Muscle of leg (tissue), 16 donors: Measurements from ENCODE around the gene SPTBN2. TPM values are rescaled to one million over a fixed set of nuclear protein-coding genes. Genes with fewer than 3 reads are reported as not detected.

Source experiments
- DNase-seq: peaks from one replicate; pipeline ENCODE4 v3.0.0; 2013
- H3K27ac ChIP-seq: one replicate; pipeline ENCODE4 v1.5.1; 2013; ENCODE audit warnings: mild to moderate bottlenecking, low read length, control low read depth
- H3K27me3 ChIP-seq: one replicate; pipeline ENCODE4 v1.6.1; 2013; ENCODE audit warnings: low read length; ENCODE audit not compliant: control insufficient read depth, insufficient read depth
- H3K36me3 ChIP-seq: one replicate; pipeline ENCODE4 v1.6.1; 2013; ENCODE audit warnings: low read length; ENCODE audit not compliant: control insufficient read depth, insufficient read depth
- H3K4me1 ChIP-seq: one replicate; pipeline ENCODE4 v1.6.1; 2013; ENCODE audit warnings: low read length; ENCODE audit not compliant: control insufficient read depth, insufficient read depth
- H3K4me3 ChIP-seq: one replicate; pipeline ENCODE4 v1.5.1; 2013; ENCODE audit warnings: low read length, control low read depth
- H3K9me3 ChIP-seq: replicated peaks from 2 replicates; pipeline ENCODE4 v1.6.1; 2013; ENCODE audit warnings: low read depth, low read length; ENCODE audit not compliant: control insufficient read depth
- WGBS: methylation state at CpG from one replicate; pipeline ENCODE4 v1.1.5; 2013; ENCODE audit warnings: missing lambda C conversion rate; ENCODE audit not compliant: insufficient coverage; 5-methylcytosine and 5-hydroxymethylcytosine counted together
- long read RNA-seq, 11 donors: transcript quantifications; one replicate each; lab custom pipeline, GENCODE V29; 2026
- polyA plus RNA-seq, 8 donors: library from polyadenylated mRNA; unstranded; fragments of 120-200 nt; gene quantifications; one replicate each; pipeline versions ENCODE4 v1.2.1 to v1.2.3, GENCODE V29; 2013; ENCODE audit warnings: inconsistent platforms in 1 of 8, low replicate concordance in 1 of 8; ENCODE audit not compliant: insufficient read length in 8 of 8, insufficient read depth in 1 of 8
- total RNA-seq: library from RNA; stranded (reverse); fragments of 120-200 nt; gene quantifications from one replicate; pipeline ENCODE4 v1.2.4, GENCODE V29; 2013

SPTBN2 gene
- total RNA-seq = 13.3 TPM
- polyA plus RNA-seq = 10 to 100 TPM in 6 of 8 donors, 1 to 10 TPM in 2; 8.6 to 19.0 (median 16.9) TPM
- long read RNA-seq, donor 1 = 0 reads
- long read RNA-seq, donor 2 = 0 reads
- long read RNA-seq, donor 3 = 0 reads
- long read RNA-seq, donor 4 = 0 reads
- long read RNA-seq, donor 5 = 0 reads
- long read RNA-seq, donor 6 = 0 reads
- long read RNA-seq, donor 7, partial matches to known transcripts = 0 of 1 reads
- long read RNA-seq, donor 7, other reads (novel, unspliced or antisense) = 0 of 1 reads
- long read RNA-seq, donor 8 = 0 reads
- long read RNA-seq, donor 9, partial matches to known transcripts = 0 of 1 reads
- long read RNA-seq, donor 9, other reads (novel, unspliced or antisense) = 0 of 1 reads
- long read RNA-seq, donor 10 = 0 reads
- long read RNA-seq, donor 11 = 0 reads

- H3K4me1 ChIP-seq = peaks cover 12% of the 10 kb centered on the region
- H3K4me3 ChIP-seq = peak within 1 kb of the TSS; percentile 41
- H3K27ac ChIP-seq = no peak within 1 kb of the TSS
- H3K9me3 ChIP-seq = no peaks in the 10 kb centered on the region
- no peaks in the 10 kb centered on the region for H3K36me3 ChIP-seq
- peaks cover 50% of the 10 kb centered on the region for H3K27me3 ChIP-seq
- DNase-seq = peak; percentile 14
- 2% methylated on average over 18 of the region's 25 CpGs for WGBS
Measured at GRCh38 chr11:66728693-66729385, at the start of gene SPTBN2. Gene SPTBN2 (minus strand): TSS chr11:66729216. CDS start chr11:66721240, 7,976 bp downstream.

GRCh38 chr11:66768818-66769217, 39.8 kb upstream of the SPTBN2 start:
- no peak for DNase-seq
- Histone ChIP-seq H3K9me3 (no peaks in the 10 kb centered on the region), H3K36me3 (no peaks in the 10 kb centered on the region), H3K4me1 (no peaks in the 10 kb centered on the region), H3K4me3 (no peak overlapping the region), H3K27me3 (no peaks in the 10 kb centered on the region), H3K27ac (no peak overlapping the region)

- Histone ChIP-seq H3K36me3 (no peaks in the 10 kb centered on the region), H3K4me1 (no peaks in the 10 kb centered on the region), H3K4me3 (no peak overlapping the region), H3K27ac (no peak overlapping the region), H3K27me3 (no peaks in the 10 kb centered on the region), H3K9me3 (no peaks in the 10 kb centered on the region)
- no CpG with 5 or more reads among the region's 3 CpGs for WGBS
- peak; percentile 46 for DNase-seq
Measured at GRCh38 chr11:66768088-66768521, 39.1 kb upstream of the SPTBN2 start.

GRCh38 chr11:66767666-66768065, 38.6 kb upstream of the SPTBN2 start:
- WGBS = 100% methylated on average over 1 of the region's 1 CpG
- Histone ChIP-seq H3K27me3 (no peaks in the 10 kb centered on the region), H3K4me3 (no peak overlapping the region), H3K4me1 (no peaks in the 10 kb centered on the region), H3K36me3 (no peaks in the 10 kb centered on the region), H3K27ac (no peak overlapping the region), H3K9me3 (no peaks in the 10 kb centered on the region)
- DNase-seq = no peak

GRCh38 chr11:66766681-66767080, 37.7 kb upstream of the SPTBN2 start:
- no peaks in the 10 kb centered on the region for H3K27me3 ChIP-seq
- DNase-seq = no peak
- H3K27ac ChIP-seq = no peak overlapping the region
- H3K4me3 ChIP-seq = no peak overlapping the region
- peaks cover 3% of the 10 kb centered on the region for H3K36me3 ChIP-seq
- no CpG with 5 or more reads among the region's 2 CpGs for WGBS
- H3K9me3 ChIP-seq = no peaks in the 10 kb centered on the region
- no peaks in the 10 kb centered on the region for H3K4me1 ChIP-seq

GRCh38 chr11:66762088-66762487, 33.1 kb upstream of the SPTBN2 start:
- DNase-seq = no peak
- Histone ChIP-seq H3K27ac (no peak overlapping the region), H3K4me3 (no peak overlapping the region), H3K27me3 (no peaks in the 10 kb centered on the region), H3K9me3 (no peaks in the 10 kb centered on the region), H3K4me1 (no peaks in the 10 kb centered on the region), H3K36me3 (peaks cover 3% of the 10 kb centered on the region)
- WGBS = 93% methylated on average over 25 of the region's 27 CpGs

GRCh38 chr11:66752148-66752547, 23.1 kb upstream of the SPTBN2 start:
- WGBS = 70% methylated on average over 2 of the region's 4 CpGs
- H3K4me3 ChIP-seq = no peak overlapping the region
- no peak for DNase-seq
- H3K27ac ChIP-seq = no peak overlapping the region
- no peaks in the 10 kb centered on the region for H3K9me3 ChIP-seq
- no peaks in the 10 kb centered on the region for H3K36me3 ChIP-seq
- no peaks in the 10 kb centered on the region for H3K4me1 ChIP-seq
- H3K27me3 ChIP-seq = no peaks in the 10 kb centered on the region

- no peak overlapping the region for H3K27ac ChIP-seq
- H3K27me3 ChIP-seq = no peaks in the 10 kb centered on the region
- no peaks in the 10 kb centered on the region for H3K36me3 ChIP-seq
- H3K4me1 ChIP-seq = no peaks in the 10 kb centered on the region
- H3K9me3 ChIP-seq = no peaks in the 10 kb centered on the region
- 80% methylated on average over 1 of the region's 2 CpGs for WGBS
- no peak for DNase-seq
- H3K4me3 ChIP-seq = no peak overlapping the region
Measured at GRCh38 chr11:66749091-66749490, 20.1 kb upstream of the SPTBN2 start.

- no peaks in the 10 kb centered on the region for H3K36me3 ChIP-seq
- H3K27me3 ChIP-seq = no peaks in the 10 kb centered on the region
- no peaks in the 10 kb centered on the region for H3K9me3 ChIP-seq
- no peak for DNase-seq
- H3K4me1 ChIP-seq = peaks cover 10% of the 10 kb centered on the region
- 92% methylated on average over 2 of the region's 7 CpGs for WGBS
- H3K27ac ChIP-seq = no peak overlapping the region
- H3K4me3 ChIP-seq = no peak overlapping the region
Measured at GRCh38 chr11:66747480-66747879, 18.5 kb upstream of the SPTBN2 start.

- Histone ChIP-seq H3K27ac (no peak overlapping the region), H3K27me3 (no peaks in the 10 kb centered on the region), H3K4me3 (peak overlapping the region; percentile 97), H3K36me3 (no peaks in the 10 kb centered on the region), H3K9me3 (no peaks in the 10 kb centered on the region), H3K4me1 (peaks cover 10% of the 10 kb centered on the region)
- no peak for DNase-seq
- 60% methylated on average over 29 of the region's 45 CpGs for WGBS
Measured at GRCh38 chr11:66745356-66746235, 16.6 kb upstream of the SPTBN2 start.
